Ecto neural progenitor cell (in vitro differentiated cells): ENCODE measurements around the gene TSPAN14.
A peak's percentile ranks its signal among the peaks of the same experiment; 100 is the strongest.

Source experiments
- DNase-seq: peaks from one replicate; pipeline ENCODE4 v3.0.0-alpha.2; 2018; ENCODE audit warnings: low spot score

The TSPAN14 gene

GRCh38 chr10:80455461-80456349, 1.6 kb downstream of the TSPAN14 start:
- no peak for DNase-seq

- DNase-seq: no peak
Observed at GRCh38 chr10:80457554-80458262, 3.6 kb downstream of the TSPAN14 start.

GRCh38 chr10:80458263-80458625, 4.1 kb downstream of the TSPAN14 start:
- DNase-seq: no peak

GRCh38 chr10:80458638-80459037, 4.5 kb downstream of the TSPAN14 start:
- DNase-seq: no peak

GRCh38 chr10:80459047-80459865, 5.1 kb downstream of the TSPAN14 start:
- DNase-seq: no peak

- DNase-seq: no peak
Observed at GRCh38 chr10:80460399-80461207, 6.5 kb downstream of the TSPAN14 start.

- DNase-seq: no peak
Observed at GRCh38 chr10:80461208-80462183, 7.4 kb downstream of the TSPAN14 start.

GRCh38 chr10:80462299-80462980, 8.3 kb downstream of the TSPAN14 start:
- DNase-seq: no peak

- no peak for DNase-seq
Observed at GRCh38 chr10:80462981-80463741, 9.1 kb downstream of the TSPAN14 start.

- no peak for DNase-seq
Observed at GRCh38 chr10:80463868-80464267, 9.8 kb downstream of the TSPAN14 start.

GRCh38 chr10:80464557-80465450, 10.7 kb downstream of the TSPAN14 start:
- DNase-seq: peak; percentile 87

GRCh38 chr10:80465451-80465835, 11.3 kb downstream of the TSPAN14 start:
- DNase-seq: no peak

- no peak for DNase-seq
Observed at GRCh38 chr10:80465839-80466590, 11.9 kb downstream of the TSPAN14 start.

GRCh38 chr10:80466724-80467326, 12.7 kb downstream of the TSPAN14 start:
- no peak for DNase-seq

- DNase-seq: peak; percentile 84
Observed at GRCh38 chr10:80468002-80468401, 13.9 kb downstream of the TSPAN14 start.

- no peak for DNase-seq
Observed at GRCh38 chr10:80468806-80469421, 14.8 kb downstream of the TSPAN14 start.
